Peyer's patch (tissue), 4 donors: ENCODE measurements around the gene HMGCL. TPM values are rescaled to one million over a fixed set of nuclear protein-coding genes. Genes with fewer than 3 reads are reported as not detected.

Experiments
- DNase-seq, 3 donors: peaks; one replicate each; pipeline ENCODE4 v3.0.0-alpha.2; 2017 to 2019
- H3K27ac ChIP-seq, 4 donors: fragments of 200-600 bp; sonication (generic); one replicate each; pipeline ENCODE4 v1.5.1; 2016 to 2019
- H3K27me3 ChIP-seq, 2 donors: fragments of 200-600 bp; sonication (generic); one replicate each; pipeline ENCODE4 v1.5.1; 2019
- H3K36me3 ChIP-seq, 3 donors: fragments of 200-600 bp; sonication (generic); one replicate each; pipeline ENCODE4 v1.5.1; 2016 to 2019
- H3K4me1 ChIP-seq, 4 donors: fragments of 200-600 bp; sonication (generic); one replicate each; pipeline ENCODE4 v1.5.1; 2016 to 2019
- H3K4me3 ChIP-seq, 4 donors: fragments of 200-600 bp; sonication (generic); 1 replicate in 3 of 4; 2 replicates in 1 of 4; pipeline ENCODE4 v1.5.1; 2016 to 2019; ENCODE audit warnings: mild to moderate bottlenecking in 1 of 4
- H3K9me3 ChIP-seq, 4 donors: fragments of 200-600 bp; sonication (generic); one replicate each; pipeline ENCODE4 v1.5.1; 2016 to 2019; ENCODE audit warnings: mild to moderate bottlenecking in 1 of 4
- POLR2A ChIP-seq, 2 donors: fragments of 450-650 bp; IDR thresholded peaks; one replicate each; pipeline ENCODE4 v1.5.1; 2017; ENCODE audit warnings: antibody characterized with exemption in 2 of 2, mild to moderate bottlenecking in 2 of 2, moderate library complexity in 2 of 2
- total RNA-seq, 4 donors: library from RNA; depleted of rRNA; stranded (reverse); fragments of >200 nt; gene quantifications; one replicate each; pipeline ENCODE4 v1.1.0, GENCODE V29; 2016
- TF ChIP-seq, protein P1 (sequence below), 6 experiments: fragments of 450-650 bp in 4 of 6; fragments of 200-600 bp in 2 of 6; sonication (generic) in 1 of 6; IDR thresholded peaks; one replicate each; pipeline ENCODE4 v1.5.1; 2017 to 2019; ENCODE audit warnings: antibody characterized with exemption in 6 of 6, mild to moderate bottlenecking in 3 of 6, moderate library complexity in 1 of 6

The HMGCL gene
- total RNA-seq, 4 donors from 2014 or later = 24.8 to 74.3 (median 64.6) TPM

DNA sequence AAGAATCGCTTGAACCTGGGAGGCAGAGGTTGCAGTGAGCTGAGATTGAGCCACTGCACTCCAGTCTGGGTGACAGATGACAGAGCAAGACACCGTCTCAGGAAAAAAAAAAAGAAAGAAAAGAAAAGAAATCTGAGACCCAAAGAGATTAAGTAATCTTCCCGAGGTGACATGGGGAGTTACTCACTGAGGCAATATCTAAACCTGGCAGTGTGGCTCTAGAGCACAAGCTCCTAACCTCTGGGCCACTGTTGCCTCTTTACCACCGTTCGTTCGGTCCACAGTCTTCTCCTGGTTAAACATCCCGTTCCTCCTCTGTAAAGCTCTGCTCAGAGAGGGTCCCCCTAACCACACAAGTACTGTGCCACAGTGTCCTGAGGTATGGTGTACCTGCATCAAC lies 1.5 kb downstream of the HMGCL start:
- peaks cover 0 to 10% (median 0%) of the 10 kb centered on the region in 3 donors for H3K36me3 ChIP-seq
- no peak overlapping the region for H3K4me3 ChIP-seq
- H3K27me3 ChIP-seq = no peaks in the 10 kb centered on the region
- TF ChIP-seq, protein P1, sequence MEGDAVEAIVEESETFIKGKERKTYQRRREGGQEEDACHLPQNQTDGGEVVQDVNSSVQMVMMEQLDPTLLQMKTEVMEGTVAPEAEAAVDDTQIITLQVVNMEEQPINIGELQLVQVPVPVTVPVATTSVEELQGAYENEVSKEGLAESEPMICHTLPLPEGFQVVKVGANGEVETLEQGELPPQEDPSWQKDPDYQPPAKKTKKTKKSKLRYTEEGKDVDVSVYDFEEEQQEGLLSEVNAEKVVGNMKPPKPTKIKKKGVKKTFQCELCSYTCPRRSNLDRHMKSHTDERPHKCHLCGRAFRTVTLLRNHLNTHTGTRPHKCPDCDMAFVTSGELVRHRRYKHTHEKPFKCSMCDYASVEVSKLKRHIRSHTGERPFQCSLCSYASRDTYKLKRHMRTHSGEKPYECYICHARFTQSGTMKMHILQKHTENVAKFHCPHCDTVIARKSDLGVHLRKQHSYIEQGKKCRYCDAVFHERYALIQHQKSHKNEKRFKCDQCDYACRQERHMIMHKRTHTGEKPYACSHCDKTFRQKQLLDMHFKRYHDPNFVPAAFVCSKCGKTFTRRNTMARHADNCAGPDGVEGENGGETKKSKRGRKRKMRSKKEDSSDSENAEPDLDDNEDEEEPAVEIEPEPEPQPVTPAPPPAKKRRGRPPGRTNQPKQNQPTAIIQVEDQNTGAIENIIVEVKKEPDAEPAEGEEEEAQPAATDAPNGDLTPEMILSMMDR (IDR thresholded peaks at IDR 0.05) = no peak
- no peak for TF ChIP-seq POLR2A (IDR thresholded peaks at IDR 0.05)
- H3K9me3 ChIP-seq = no peaks in the 10 kb centered on the region
- peaks cover 0 to 11% (median 3%) of the 10 kb centered on the region in 4 donors for H3K4me1 ChIP-seq
- no peak for DNase-seq
- no peak overlapping the region for H3K27ac ChIP-seq

DNA sequence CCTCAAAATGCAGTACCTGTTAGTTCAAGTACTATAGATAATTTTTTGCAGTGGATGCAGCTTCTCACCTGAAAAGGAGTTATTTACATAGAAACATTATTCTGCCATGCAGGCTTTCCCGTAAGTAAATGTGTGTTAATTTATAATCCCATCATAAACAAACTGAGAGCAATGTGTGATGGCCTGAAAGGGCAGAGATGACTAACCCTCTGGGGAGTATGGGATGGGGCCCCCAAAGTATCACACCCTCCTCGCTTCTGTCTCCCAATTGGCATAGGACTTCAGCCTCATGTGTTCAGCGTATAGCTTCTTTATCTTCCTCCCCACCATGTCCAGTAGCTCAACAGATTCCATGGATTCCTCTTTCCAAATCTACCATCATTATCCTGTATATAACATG lies 7.6 kb downstream of the HMGCL start:
- H3K36me3 ChIP-seq = peaks cover 0 to 66% (median 0%) of the 10 kb centered on the region in 3 donors
- TF ChIP-seq POLR2A (IDR thresholded peaks at IDR 0.05) = no peak
- TF ChIP-seq, protein P1 (IDR thresholded peaks at IDR 0.05) = no peak
- H3K4me3 ChIP-seq = no peak overlapping the region
- no peaks in the 10 kb centered on the region for H3K27me3 ChIP-seq
- no peaks in the 10 kb centered on the region for H3K4me1 ChIP-seq
- no peak for DNase-seq
- H3K27ac ChIP-seq = no peak overlapping the region
- no peaks in the 10 kb centered on the region for H3K9me3 ChIP-seq

DNA sequence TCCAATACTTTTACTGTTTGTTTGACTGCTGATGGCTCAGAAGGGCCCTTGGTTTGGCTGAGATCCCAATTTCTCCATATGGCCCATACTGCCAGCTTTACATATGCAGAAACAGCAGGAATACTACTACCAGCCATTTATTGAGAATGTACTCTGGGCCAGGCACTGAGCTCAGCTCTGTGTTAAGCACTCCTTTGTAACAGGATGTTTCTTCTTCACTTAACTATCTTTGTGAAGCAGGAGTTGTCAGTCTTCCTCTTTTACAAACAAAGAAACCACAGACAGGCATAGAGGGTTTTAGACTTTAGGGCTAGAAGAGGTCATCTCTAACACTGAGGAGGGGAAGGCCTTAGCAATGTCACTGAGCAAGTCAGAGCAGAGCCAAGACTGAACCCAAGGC lies 8.3 kb downstream of the HMGCL start:
- Histone ChIP-seq H3K4me1 (no peaks in the 10 kb centered on the region), H3K9me3 (no peaks in the 10 kb centered on the region), H3K27me3 (no peaks in the 10 kb centered on the region), H3K27ac (no peak overlapping the region), H3K36me3 (peaks cover 0 to 66% (median 0%) of the 10 kb centered on the region in 3 donors), H3K4me3 (no peak overlapping the region)
- no peak for DNase-seq
- TF ChIP-seq, protein P1 (IDR thresholded peaks at IDR 0.05) = no peak
- TF ChIP-seq POLR2A (IDR thresholded peaks at IDR 0.05) = no peak

DNA sequence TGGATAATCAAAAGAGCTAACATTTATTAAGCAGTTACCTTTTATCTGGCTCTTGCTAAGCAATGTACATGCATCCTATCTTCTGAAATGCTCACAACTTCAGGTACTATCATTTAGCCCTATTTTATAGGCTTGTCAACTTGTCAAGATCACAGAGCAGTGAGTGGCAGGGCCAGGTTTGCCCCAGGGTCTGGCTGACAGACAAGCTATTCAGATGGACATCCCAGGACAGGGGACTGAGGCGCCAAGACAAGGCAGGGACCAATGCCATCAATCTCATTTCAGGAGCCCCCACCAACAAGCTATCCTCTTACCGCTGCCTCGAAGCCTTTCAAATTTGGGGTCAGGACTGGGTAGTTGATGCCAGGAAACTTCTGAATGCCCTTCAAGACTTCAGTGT lies 8.9 kb downstream of the HMGCL start:
- peaks cover 0 to 66% (median 0%) of the 10 kb centered on the region in 3 donors for H3K36me3 ChIP-seq
- H3K4me1 ChIP-seq = peaks cover 0 to 2% (median 0%) of the 10 kb centered on the region in 4 donors
- DNase-seq = no peak
- H3K4me3 ChIP-seq = no peak overlapping the region
- no peak overlapping the region for H3K27ac ChIP-seq
- TF ChIP-seq, protein P1 (IDR thresholded peaks at IDR 0.05) = no peak
- no peak for TF ChIP-seq POLR2A (IDR thresholded peaks at IDR 0.05)
- no peaks in the 10 kb centered on the region for H3K9me3 ChIP-seq
- no peaks in the 10 kb centered on the region for H3K27me3 ChIP-seq

DNA sequence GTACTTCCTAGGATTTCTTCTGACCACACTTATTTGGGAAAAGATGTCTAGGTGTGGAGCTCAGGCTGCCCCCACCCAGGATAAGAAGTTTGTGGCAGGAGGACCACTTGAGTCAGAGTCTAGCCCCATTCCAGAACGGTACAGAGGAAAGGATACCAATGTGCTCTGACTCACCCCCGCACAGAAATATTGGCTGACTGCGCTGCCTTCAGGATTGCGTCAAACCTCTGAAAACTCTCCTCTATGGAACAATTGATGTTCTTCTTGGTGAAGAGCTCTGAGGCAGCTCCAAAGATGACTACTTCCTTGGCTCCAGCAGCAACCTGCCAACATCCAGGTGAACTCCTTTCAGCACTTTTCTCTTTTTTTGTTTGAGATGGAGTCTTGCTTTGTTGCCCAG lies 11.2 kb downstream of the HMGCL start:
- H3K9me3 ChIP-seq = no peaks in the 10 kb centered on the region
- peaks cover 0 to 21% (median 5%) of the 10 kb centered on the region in 4 donors for H3K4me1 ChIP-seq
- H3K27me3 ChIP-seq = no peaks in the 10 kb centered on the region
- no peak overlapping the region for H3K27ac ChIP-seq
- TF ChIP-seq POLR2A (IDR thresholded peaks at IDR 0.05) = no peak
- TF ChIP-seq, protein P1 (IDR thresholded peaks at IDR 0.05) = no peak
- H3K36me3 ChIP-seq = peaks cover 0 to 57% (median 0%) of the 10 kb centered on the region in 3 donors
- DNase-seq = no peak
- H3K4me3 ChIP-seq = no peak overlapping the region
